Adrenal gland (tissue), 5 donors: Measurements from ENCODE around the gene XCR1.

ENCODE experiments used
- POLR2A ChIP-seq, 2 donors: fragments of 450-650 bp; IDR thresholded peaks; one replicate each; pipeline ENCODE4 v1.6.1; 2017; ENCODE audit warnings: antibody characterized with exemption in 2 of 2, mild to moderate bottlenecking in 2 of 2, moderate library complexity in 1 of 2
- TF ChIP-seq, protein P1 (sequence below), 6 experiments: fragments of 450-650 bp in 4 of 6; fragments of 200-600 bp in 2 of 6; sonication (generic) in 1 of 6; IDR thresholded peaks; 1 replicate in 5 of 6; 2 replicates in 1 of 6; pipeline versions ENCODE4 v1.5.1 to v1.8.0; 2016 to 2021; ENCODE audit warnings: antibody characterized with exemption in 6 of 6, mild to moderate bottlenecking in 2 of 6, moderate library complexity in 1 of 6
- donor health status: DM: no; HTN: no; CAD: no.

DNA sequence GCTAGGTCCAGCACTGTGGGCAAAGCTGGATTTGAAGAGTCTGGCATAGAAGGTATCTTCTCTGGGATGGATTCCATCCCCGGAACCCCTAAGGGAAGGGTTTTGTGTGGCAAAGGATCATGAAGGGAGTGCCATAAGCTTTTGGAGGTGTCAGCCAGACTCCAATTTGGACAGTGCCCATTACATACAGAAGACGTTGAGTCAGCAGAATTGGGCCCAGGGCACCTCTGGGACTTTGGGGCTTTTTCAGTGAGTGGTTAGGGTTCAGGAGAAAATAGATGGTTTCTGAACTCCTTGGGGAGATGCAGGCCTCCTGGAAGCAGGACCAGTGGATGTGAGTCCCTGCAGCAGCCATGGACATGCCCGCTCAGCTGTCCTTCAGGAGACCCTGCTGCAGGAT lies 34.6 kb upstream of the XCR1 start:
- TF ChIP-seq, protein P1, sequence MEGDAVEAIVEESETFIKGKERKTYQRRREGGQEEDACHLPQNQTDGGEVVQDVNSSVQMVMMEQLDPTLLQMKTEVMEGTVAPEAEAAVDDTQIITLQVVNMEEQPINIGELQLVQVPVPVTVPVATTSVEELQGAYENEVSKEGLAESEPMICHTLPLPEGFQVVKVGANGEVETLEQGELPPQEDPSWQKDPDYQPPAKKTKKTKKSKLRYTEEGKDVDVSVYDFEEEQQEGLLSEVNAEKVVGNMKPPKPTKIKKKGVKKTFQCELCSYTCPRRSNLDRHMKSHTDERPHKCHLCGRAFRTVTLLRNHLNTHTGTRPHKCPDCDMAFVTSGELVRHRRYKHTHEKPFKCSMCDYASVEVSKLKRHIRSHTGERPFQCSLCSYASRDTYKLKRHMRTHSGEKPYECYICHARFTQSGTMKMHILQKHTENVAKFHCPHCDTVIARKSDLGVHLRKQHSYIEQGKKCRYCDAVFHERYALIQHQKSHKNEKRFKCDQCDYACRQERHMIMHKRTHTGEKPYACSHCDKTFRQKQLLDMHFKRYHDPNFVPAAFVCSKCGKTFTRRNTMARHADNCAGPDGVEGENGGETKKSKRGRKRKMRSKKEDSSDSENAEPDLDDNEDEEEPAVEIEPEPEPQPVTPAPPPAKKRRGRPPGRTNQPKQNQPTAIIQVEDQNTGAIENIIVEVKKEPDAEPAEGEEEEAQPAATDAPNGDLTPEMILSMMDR (IDR thresholded peaks at IDR 0.05) = no peak
- no peak for TF ChIP-seq POLR2A (IDR thresholded peaks at IDR 0.05)
